K562 (cell line): ENCODE results near the gene CDKN2C. TPM values are rescaled to one million over a fixed set of nuclear protein-coding genes. Genes with fewer than 3 reads are reported as not detected.

Experiments
- BRCA1 ChIP-seq, 2 experiments: fragments of 450-650 bp in 1 of 2; sonication (generic) in 1 of 2; formaldehyde crosslinking in 1 of 2; IDR thresholded peaks; 2 replicates each; pipeline versions ENCODE4 v1.5.0 to v1.6.1; 2017 to 2020; ENCODE audit warnings: mild to moderate bottlenecking in 1 of 2, missing genetic modification reagents in 1 of 2
- GABPA ChIP-seq: fragments of 200-800 bp; sonication (Bioruptor generic); conservative IDR thresholded peaks from 2 replicates; pipeline ENCODE4 v1.6.1; 2016; ENCODE audit warnings: low read depth, missing genetic modification characterization, missing compliant biosample characterization
- MCM7 ChIP-seq, 2 experiments: fragments of 450-650 bp; IDR thresholded peaks; 2 replicates each; pipeline ENCODE4 v1.6.1; 2016 to 2018
- MECOM ChIP-seq: fragments of 250-450 bp; sonication (Bioruptor Pico); IDR thresholded peaks from 2 replicates; pipeline ENCODE4 v1.8.0; 2022; ENCODE audit warnings: inconsistent platforms
- MEF2A ChIP-seq: IDR thresholded peaks from 2 replicates; pipeline ENCODE4 v1.6.1; 2011; ENCODE audit warnings: low read depth, mild to moderate bottlenecking, low read length, moderate library complexity; ENCODE audit not compliant: control insufficient read depth
- PHTF2 ChIP-seq: fragments of 250-450 bp; sonication (Bioruptor Pico); IDR thresholded peaks from 2 replicates; pipeline ENCODE4 v1.5.0; 2021; ENCODE audit warnings: mild to moderate bottlenecking
- RAD51 ChIP-seq: fragments of 450-650 bp; IDR thresholded peaks from 2 replicates; pipeline ENCODE4 v1.7.1; 2016; ENCODE audit warnings: low read depth, mild to moderate bottlenecking, borderline replicate concordance
- RBFOX2 ChIP-seq: fragments of 200-400 bp; formaldehyde crosslinking; IDR thresholded peaks from 2 replicates; pipeline ENCODE4 v1.6.1; 2017; ENCODE audit warnings: low read depth, mild to moderate bottlenecking, low read length, moderate library complexity
- SIX5 ChIP-seq, 2 experiments: IDR thresholded peaks; 2 replicates each; pipeline ENCODE4 v1.6.1; 2011; ENCODE audit warnings: low read length in 2 of 2, borderline replicate concordance in 1 of 2, low read depth in 1 of 2, mild to moderate bottlenecking in 1 of 2, moderate library complexity in 1 of 2; ENCODE audit not compliant: insufficient read depth in 1 of 2
- STAG1 ChIP-seq: sonication (generic); formaldehyde crosslinking; IDR thresholded peaks from 2 replicates; pipeline ENCODE4 v1.5.0; 2020; ENCODE audit warnings: missing genetic modification reagents, borderline replicate concordance
- SUPT5H ChIP-seq: fragments of 450-650 bp; IDR thresholded peaks from 2 replicates; pipeline ENCODE4 v1.6.1; 2016
- TSC22D4 ChIP-seq: fragments of 450-650 bp; IDR thresholded peaks from 2 replicates; pipeline ENCODE4 v1.6.1; 2016; ENCODE audit warnings: missing genetic modification characterization, missing biosample characterization, control low read depth
- WHSC1 ChIP-seq: IDR thresholded peaks from one replicate; pipeline ENCODE4 v1.6.1; 2012; ENCODE audit warnings: low read length, control low read depth, inconsistent platforms
- ZEB2 ChIP-seq: fragments of 450-650 bp; IDR thresholded peaks from 2 replicates; pipeline ENCODE4 v1.6.1; 2016
- ZNF41 ChIP-seq: fragments of 250-450 bp; sonication (Bioruptor Pico); conservative IDR thresholded peaks from 2 replicates; pipeline ENCODE4 v1.4.0; 2020; ENCODE audit warnings: mild to moderate bottlenecking
- ZNF766 ChIP-seq: fragments of 200-800 bp; sonication (Bioruptor generic); conservative IDR thresholded peaks from 2 replicates; pipeline ENCODE4 v1.6.1; 2016; ENCODE audit warnings: missing genetic modification characterization, missing compliant biosample characterization
- polyA plus RNA-seq, 8 experiments: library from polyadenylated mRNA; depleted of rRNA in 4 of 8; stranded (reverse) in 5 of 8; unstranded in 3 of 8; fragments of >200 nt; fragmentation: Nextera tagmentation in 2 of 8; fragmentation: Illumina TruSeq in 1 of 8; extraction: Ambion mirVana in 2 of 8; extraction: Trizol in 1 of 8; gene quantifications; 2 replicates each; pipeline versions ENCODE4 v1.2.1 to v1.2.3, GENCODE V29; 2011 to 2014; ENCODE audit warnings: inconsistent platforms in 1 of 8, missing spikeins in 1 of 8
- total RNA-seq, 7 experiments: library from RNA; depleted of rRNA in 6 of 7; stranded (reverse); fragments of >200 nt in 6 of 7; fragmentation: Illumina TruSeq in 2 of 7; extraction: Trizol in 2 of 7; gene quantifications; 2 replicates each; pipeline versions ENCODE4 v1.2.1 to v1.2.3, GENCODE V29; 2011 to 2021; ENCODE audit warnings: low replicate concordance in 1 of 7
- TF ChIP-seq, protein P1 (sequence below): IDR thresholded peaks from 3 replicates; pipeline ENCODE4 v1.6.1; 2011; ENCODE audit warnings: borderline replicate concordance, mild to moderate bottlenecking, moderate library complexity; ENCODE audit not compliant: insufficient read length; ENCODE audit errors: extremely low read depth
- TF ChIP-seq, protein P2 (sequence below): sonication (generic); formaldehyde crosslinking; IDR thresholded peaks from 2 replicates; pipeline ENCODE4 v1.8.1; 2023; ENCODE audit warnings: mild to moderate bottlenecking, missing genetic modification reagents
- TF ChIP-seq, protein P3 (sequence below), 2 experiments: fragments of 450-650 bp; IDR thresholded peaks; 2 replicates each; pipeline ENCODE4 v1.6.1; 2018; ENCODE audit warnings: mild to moderate bottlenecking in 2 of 2, low read depth in 1 of 2; ENCODE audit not compliant: partially characterized antibody in 2 of 2

CDKN2C gene
- total and polyA plus RNA-seq, 9 of the 15 experiments (the other 6 are each of a cell fraction or from before 2014, with no cell fraction given), result 11.9 to 74.3 (median 45.9) TPM

DNA sequence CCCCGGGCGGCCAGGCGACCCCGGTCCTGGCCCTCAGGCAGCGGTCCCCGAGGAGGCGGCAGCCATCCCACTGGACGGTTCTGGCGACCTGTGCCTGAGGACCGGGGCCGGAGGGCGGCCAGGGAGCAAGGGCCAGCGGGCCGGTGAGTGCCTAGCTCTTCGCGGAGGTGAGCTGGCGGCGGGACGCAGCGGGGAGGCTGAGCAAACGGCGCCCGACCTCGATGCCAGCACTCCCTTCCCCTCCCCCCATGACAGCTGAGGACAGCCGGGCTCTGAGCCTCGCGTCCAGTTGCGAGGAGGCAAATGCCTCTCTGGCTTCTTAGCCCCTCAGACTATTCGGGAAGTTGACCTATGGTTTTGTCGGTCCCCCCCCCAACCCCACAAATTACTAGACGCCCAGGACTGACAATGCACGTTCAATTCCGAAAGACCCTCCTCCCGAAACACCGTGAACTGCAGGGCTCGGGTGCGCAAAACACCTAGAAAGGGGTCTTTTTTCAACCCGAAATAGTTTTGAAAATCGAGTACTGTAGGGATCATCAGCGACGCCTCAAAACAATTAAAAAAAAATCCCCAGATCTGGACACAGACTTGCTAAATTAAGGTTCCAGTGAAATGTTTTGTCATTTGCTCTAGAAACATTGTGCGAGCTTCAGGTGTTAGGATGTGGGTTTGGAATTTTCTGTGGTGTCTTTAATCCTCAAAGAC is 8.3 kb downstream of the CDKN2C start (continued):
- no peak for TF ChIP-seq TSC22D4 (tag)
- TF ChIP-seq BRCA1 (IDR thresholded peaks at IDR 0.05), result no peak
- no peak for TF ChIP-seq BRCA1 (CRISPR knock-in tag; IDR thresholded peaks at IDR 0.05)
- TF ChIP-seq, protein P1, sequence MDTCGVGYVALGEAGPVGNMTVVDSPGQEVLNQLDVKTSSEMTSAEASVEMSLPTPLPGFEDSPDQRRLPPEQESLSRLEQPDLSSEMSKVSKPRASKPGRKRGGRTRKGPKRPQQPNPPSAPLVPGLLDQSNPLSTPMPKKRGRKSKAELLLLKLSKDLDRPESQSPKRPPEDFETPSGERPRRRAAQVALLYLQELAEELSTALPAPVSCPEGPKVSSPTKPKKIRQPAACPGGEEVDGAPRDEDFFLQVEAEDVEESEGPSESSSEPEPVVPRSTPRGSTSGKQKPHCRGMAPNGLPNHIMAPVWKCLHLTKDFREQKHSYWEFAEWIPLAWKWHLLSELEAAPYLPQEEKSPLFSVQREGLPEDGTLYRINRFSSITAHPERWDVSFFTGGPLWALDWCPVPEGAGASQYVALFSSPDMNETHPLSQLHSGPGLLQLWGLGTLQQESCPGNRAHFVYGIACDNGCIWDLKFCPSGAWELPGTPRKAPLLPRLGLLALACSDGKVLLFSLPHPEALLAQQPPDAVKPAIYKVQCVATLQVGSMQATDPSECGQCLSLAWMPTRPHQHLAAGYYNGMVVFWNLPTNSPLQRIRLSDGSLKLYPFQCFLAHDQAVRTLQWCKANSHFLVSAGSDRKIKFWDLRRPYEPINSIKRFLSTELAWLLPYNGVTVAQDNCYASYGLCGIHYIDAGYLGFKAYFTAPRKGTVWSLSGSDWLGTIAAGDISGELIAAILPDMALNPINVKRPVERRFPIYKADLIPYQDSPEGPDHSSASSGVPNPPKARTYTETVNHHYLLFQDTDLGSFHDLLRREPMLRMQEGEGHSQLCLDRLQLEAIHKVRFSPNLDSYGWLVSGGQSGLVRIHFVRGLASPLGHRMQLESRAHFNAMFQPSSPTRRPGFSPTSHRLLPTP, result no peak
- peak; percentile 36; the same call in 1 of the 2 replicates for TF ChIP-seq SUPT5H
- no peak for TF ChIP-seq GABPA (tag)
- no peak for TF ChIP-seq MECOM (CRISPR knock-in tag)
- no peak for TF ChIP-seq ZNF766
- TF ChIP-seq, protein P2, sequence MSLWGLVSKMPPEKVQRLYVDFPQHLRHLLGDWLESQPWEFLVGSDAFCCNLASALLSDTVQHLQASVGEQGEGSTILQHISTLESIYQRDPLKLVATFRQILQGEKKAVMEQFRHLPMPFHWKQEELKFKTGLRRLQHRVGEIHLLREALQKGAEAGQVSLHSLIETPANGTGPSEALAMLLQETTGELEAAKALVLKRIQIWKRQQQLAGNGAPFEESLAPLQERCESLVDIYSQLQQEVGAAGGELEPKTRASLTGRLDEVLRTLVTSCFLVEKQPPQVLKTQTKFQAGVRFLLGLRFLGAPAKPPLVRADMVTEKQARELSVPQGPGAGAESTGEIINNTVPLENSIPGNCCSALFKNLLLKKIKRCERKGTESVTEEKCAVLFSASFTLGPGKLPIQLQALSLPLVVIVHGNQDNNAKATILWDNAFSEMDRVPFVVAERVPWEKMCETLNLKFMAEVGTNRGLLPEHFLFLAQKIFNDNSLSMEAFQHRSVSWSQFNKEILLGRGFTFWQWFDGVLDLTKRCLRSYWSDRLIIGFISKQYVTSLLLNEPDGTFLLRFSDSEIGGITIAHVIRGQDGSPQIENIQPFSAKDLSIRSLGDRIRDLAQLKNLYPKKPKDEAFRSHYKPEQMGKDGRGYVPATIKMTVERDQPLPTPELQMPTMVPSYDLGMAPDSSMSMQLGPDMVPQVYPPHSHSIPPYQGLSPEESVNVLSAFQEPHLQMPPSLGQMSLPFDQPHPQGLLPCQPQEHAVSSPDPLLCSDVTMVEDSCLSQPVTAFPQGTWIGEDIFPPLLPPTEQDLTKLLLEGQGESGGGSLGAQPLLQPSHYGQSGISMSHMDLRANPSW (CRISPR knock-in tag), result no peak
- TF ChIP-seq PHTF2 (CRISPR knock-in tag), result no peak
- no peak for TF ChIP-seq WHSC1
- TF ChIP-seq RBFOX2, result peak; percentile 91
- TF ChIP-seq, protein P3, sequence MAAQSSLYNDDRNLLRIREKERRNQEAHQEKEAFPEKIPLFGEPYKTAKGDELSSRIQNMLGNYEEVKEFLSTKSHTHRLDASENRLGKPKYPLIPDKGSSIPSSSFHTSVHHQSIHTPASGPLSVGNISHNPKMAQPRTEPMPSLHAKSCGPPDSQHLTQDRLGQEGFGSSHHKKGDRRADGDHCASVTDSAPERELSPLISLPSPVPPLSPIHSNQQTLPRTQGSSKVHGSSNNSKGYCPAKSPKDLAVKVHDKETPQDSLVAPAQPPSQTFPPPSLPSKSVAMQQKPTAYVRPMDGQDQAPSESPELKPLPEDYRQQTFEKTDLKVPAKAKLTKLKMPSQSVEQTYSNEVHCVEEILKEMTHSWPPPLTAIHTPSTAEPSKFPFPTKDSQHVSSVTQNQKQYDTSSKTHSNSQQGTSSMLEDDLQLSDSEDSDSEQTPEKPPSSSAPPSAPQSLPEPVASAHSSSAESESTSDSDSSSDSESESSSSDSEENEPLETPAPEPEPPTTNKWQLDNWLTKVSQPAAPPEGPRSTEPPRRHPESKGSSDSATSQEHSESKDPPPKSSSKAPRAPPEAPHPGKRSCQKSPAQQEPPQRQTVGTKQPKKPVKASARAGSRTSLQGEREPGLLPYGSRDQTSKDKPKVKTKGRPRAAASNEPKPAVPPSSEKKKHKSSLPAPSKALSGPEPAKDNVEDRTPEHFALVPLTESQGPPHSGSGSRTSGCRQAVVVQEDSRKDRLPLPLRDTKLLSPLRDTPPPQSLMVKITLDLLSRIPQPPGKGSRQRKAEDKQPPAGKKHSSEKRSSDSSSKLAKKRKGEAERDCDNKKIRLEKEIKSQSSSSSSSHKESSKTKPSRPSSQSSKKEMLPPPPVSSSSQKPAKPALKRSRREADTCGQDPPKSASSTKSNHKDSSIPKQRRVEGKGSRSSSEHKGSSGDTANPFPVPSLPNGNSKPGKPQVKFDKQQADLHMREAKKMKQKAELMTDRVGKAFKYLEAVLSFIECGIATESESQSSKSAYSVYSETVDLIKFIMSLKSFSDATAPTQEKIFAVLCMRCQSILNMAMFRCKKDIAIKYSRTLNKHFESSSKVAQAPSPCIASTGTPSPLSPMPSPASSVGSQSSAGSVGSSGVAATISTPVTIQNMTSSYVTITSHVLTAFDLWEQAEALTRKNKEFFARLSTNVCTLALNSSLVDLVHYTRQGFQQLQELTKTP (IDR thresholded peaks at IDR 0.05; ENCODE audit: low read depth in 1 of 2, partially characterized antibody in 2 of 2), result peak in 1 of 2 experiments; percentile 42
- TF ChIP-seq MEF2A, result no peak
- TF ChIP-seq MCM7 (IDR thresholded peaks at IDR 0.05), result no peak
- no peak for TF ChIP-seq SIX5 (IDR thresholded peaks at IDR 0.05; ENCODE audit: borderline replicate concordance in 1 of 2, insufficient read depth in 1 of 2, low read depth in 1 of 2, low read length in 2 of 2)
- no peak for TF ChIP-seq ZNF41 (CRISPR knock-in tag)
- no peak for TF ChIP-seq STAG1
- TF ChIP-seq ZEB2, result no peak; the same call in 1 of the 2 replicates
- no peak for TF ChIP-seq RAD51
